CD4-positive, alpha-beta T cell treated with Interleukin-12 subunit alpha and Interleukin-12 subunit beta, for 1 hour (primary cell): ENCODE measurements around the gene PLEKHM1.
"Not testable (repeated sequence)": the region's sequence is repeated elsewhere in the genome, so short reads cannot be mapped to it uniquely, and the experiment has no call there.

Source experiments
- DNase-seq: peaks from one replicate; pipeline ENCODE4 v3.0.0-alpha.2; 2020

PLEKHM1 gene

DNA sequence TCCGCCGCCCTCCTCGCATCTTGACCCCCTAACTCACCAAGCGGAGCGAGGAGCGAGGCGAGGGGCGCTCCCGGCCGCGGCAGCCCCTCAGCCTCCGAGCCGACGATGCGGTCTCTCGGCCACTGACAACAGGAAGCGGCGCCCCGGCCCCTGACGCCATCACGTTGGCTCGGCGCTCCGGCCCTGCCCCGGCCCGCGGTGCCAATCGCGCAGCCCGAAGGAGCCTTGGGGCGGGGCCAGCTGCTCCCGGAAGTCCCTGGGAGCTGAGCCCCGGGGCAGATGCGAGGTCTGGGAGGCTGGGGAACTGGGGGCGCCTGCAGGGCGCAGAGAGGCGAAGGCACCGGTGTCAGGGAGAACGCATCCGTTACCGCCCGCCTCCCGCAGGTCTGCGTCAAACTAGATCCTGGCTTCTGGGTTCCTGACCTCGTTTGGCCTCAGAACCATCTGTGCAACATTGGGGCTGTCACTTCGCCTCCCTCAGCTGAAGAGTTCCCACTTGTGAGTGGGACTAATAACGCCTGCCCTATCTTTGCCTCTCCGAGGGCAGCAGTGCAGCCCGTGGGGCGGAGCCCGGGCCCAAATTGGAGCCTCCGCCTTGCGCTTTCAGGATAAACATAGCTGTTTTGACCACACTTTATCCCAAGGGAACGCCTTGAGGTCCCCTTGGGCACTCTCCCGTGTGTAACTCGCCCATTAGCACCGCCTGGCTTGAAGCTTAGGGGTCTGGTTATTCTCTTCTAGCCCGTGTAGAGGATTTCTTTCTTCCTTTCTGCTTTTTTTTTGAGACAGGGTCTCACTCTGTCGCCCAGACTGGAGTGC is at the start of gene PLEKHM1:
PLEKHM1 (minus strand) TSS at position 107 of the 819 bp plus-strand sequence. CDS start 8,237 bp downstream, outside the sequence.
- peak; percentile 83 for DNase-seq

- DNase-seq, result not testable (repeated sequence)
These were observed 47.6 kb upstream of the PLEKHM1 start for GRCh38 chr17:45538168-45538567.

GRCh38 chr17:45506072-45506471 is 15.6 kb upstream of the PLEKHM1 start:
- not testable (repeated sequence) for DNase-seq

GRCh38 chr17:45505183-45505582 is 14.7 kb upstream of the PLEKHM1 start:
- not testable (repeated sequence) for DNase-seq

DNA sequence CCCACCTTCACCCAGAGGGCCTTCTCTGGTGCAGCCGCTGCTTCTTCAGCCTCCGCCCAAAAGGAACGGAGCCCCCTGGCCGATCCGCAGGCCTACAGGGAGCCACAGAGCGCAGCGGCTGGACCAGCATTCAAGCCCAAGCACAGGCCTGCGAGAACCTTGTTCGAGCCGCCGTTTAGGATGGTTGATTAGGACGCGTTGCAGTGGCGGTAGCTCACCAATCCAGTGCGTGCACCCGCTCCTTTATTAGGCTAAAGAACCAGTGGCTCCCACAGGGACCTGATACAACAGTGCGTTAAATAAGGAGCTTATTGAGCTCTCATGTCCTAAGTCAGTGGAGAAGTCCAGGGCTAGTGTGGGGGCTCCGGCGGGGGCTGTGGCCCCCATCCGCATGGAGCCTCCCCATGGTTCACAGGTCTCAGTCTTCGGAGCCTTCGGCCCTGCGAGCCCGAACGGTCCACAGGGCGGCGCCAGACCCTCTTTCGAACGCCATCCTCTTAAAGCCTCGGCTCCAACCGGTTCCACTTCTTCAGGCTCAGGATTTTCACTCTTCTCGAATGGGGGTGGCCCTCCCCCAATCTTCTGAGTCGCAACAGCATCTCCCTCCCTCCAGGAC is 10.7 kb upstream of the PLEKHM1 start:
- not testable (repeated sequence) for DNase-seq

GRCh38 chr17:45500478-45500877 is 10.0 kb upstream of the PLEKHM1 start:
- not testable (repeated sequence) for DNase-seq

GRCh38 chr17:45499208-45499607 is 8.7 kb upstream of the PLEKHM1 start:
- DNase-seq, result not testable (repeated sequence)

DNA sequence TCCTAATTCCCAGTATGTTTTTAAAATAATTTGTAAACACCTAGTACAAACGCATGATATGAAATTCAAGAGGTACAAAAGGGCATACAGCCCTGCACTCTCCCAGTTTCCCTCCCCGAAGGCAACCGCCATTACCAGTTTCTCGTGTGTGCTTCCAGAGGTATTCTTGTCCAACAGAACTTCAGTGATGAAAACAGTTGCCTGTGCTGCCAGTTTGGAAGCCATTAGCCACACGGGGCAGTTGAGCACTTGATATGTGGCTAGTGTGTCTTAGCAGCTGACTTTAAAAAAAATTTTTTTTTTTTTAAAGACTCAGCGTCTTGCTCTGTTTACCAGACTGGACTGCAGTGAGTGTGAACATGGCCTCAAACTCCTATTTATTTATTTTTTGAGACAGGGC is 7.9 kb upstream of the PLEKHM1 start:
- DNase-seq, result not testable (repeated sequence)

- not testable (repeated sequence) for DNase-seq
These were observed 6.9 kb upstream of the PLEKHM1 start for GRCh38 chr17:45497449-45497848.

- DNase-seq, result not testable (repeated sequence)
These were observed 6.0 kb upstream of the PLEKHM1 start for GRCh38 chr17:45496507-45496906.

GRCh38 chr17:45494556-45494955 is 4.0 kb upstream of the PLEKHM1 start:
- not testable (repeated sequence) for DNase-seq

DNA sequence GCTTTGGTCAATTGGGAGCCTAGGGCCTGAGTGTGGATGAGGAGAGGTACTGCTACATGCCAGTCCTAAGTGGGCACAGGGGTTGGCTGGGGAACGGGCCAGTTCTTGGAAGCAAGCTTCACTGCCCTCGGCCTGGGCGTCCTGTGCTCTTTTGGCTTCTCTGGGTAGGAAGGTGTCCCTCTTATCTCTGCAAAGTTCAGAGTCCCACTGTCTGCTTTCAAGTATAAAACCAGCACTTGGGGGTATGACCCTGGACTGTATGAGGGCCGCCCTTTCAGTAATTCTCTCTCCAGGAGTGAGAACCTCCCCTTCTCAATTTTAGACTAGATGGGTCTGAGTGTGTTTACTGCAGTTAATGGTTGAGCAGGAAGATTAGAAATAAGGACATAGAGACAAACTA is 1.6 kb upstream of the PLEKHM1 start:
- not testable (repeated sequence) for DNase-seq

- DNase-seq, result peak; percentile 26
These were observed 323 bp downstream of the PLEKHM1 start for GRCh38 chr17:45490198-45490597.

GRCh38 chr17:45487704-45488103 is 2.8 kb downstream of the PLEKHM1 start:
- DNase-seq, result not testable (repeated sequence)

DNA sequence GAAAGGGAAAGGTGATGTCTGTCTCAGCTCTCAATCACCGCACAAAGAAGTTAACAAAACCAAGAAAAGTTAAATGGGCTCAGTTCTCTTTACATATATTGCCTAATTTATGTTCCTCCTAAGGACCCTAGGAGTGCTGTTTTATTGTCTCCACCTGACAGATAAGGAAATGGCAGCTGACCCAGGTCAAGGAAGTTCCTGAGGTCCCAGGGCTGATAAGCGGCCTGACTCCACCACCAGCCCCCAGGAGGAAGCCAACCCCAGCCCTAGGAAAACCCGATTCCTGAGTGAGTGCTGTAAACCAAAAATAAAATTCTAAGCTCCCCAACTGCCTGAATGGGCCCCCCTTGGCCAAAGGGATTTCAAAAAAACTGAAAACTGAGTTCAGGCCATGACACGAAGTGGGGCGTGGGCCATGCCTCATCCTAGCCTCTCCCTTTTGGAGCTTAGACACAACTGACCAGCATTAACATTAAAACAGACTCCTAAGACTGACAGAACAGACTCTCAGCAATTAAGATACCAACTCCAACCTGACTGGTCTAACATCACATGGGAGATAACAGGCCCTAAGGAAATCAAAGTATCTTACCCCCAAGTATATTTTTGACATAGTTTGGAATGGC is 6.8 kb downstream of the PLEKHM1 start:
- DNase-seq, result not testable (repeated sequence)

DNA sequence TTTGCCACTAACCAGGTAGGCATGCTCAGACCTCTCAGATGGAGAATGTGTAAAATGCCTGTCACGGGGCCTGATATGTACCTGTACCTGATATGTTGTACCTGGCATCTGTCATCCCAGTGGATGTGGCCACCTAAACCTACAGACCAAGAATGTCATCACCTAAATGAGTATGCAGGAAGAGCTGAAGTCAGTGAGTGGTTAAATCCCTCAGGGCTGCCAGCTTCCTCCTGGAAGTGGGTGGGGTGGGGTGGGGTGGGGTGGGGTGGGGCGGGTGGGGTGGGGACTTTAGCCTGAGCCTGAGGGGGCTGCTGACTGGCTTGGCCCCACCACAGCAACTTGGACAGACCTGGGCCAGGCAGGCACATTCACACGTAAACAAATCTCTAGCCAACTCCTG is 7.3 kb downstream of the PLEKHM1 start:
- not testable (repeated sequence) for DNase-seq

- DNase-seq, result not testable (repeated sequence)
These were observed 8.2 kb downstream of the PLEKHM1 start for GRCh38 chr17:45482317-45482716.

DNA sequence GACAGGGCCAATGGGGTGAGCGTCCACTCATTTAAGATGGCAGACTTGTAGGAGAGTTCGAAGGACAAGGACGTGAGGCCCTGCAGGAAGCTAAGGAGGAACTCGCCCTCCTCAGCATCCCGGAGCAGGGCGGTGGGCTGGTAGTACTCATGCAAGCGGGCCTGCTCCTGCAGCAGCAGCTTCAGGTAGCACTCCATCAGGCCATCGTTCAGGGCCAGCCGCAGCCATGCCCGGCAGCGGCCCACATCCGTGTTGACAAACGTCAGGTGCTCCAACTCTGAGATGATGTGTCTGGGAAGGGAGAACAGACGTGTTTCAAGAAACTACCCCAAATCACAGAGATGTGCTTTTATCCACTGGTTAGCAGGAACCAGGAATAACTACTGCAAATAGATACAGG is 15.1 kb downstream of the PLEKHM1 start:
- DNase-seq, result not testable (repeated sequence)

DNA sequence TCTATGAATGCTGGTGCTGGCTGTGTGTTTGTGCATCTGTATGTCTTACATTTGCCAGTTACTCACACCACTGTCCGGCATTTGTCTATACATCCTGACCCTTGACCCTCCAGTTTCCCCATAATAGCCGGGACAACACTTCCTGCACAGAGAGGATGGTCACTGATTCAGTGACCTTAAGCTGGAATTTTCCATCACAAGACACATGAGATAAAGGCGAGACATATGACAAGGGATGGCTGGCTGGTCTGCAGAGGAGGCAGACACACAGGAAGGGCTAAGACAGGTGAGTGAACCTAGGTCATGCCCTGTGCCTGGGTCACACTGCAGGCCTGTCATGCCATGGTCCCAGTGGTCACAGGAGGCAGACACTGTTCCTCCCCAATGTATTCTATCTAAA is 18.3 kb downstream of the PLEKHM1 start:
- not testable (repeated sequence) for DNase-seq

DNA sequence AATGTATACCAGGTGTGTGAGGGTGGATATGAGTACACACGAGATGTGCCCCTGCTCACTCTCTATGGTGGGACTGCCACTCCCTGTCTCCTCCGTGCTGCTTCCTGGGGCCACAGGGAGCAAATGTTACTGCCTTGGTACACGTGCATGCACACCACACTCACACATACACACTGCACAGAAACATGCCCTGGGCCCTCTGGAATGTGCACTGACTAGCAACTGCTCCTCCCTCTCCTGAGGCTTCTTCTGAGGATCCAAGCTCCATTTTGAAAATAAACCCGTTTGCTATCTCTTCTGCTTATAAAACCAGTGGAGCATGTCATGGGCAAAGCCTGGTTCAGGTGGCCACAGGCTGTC is 21.3 kb downstream of the PLEKHM1 start:
- DNase-seq, result not testable (repeated sequence)

- not testable (repeated sequence) for DNase-seq
These were observed 22.0 kb downstream of the PLEKHM1 start for GRCh38 chr17:45468293-45469203.

DNA sequence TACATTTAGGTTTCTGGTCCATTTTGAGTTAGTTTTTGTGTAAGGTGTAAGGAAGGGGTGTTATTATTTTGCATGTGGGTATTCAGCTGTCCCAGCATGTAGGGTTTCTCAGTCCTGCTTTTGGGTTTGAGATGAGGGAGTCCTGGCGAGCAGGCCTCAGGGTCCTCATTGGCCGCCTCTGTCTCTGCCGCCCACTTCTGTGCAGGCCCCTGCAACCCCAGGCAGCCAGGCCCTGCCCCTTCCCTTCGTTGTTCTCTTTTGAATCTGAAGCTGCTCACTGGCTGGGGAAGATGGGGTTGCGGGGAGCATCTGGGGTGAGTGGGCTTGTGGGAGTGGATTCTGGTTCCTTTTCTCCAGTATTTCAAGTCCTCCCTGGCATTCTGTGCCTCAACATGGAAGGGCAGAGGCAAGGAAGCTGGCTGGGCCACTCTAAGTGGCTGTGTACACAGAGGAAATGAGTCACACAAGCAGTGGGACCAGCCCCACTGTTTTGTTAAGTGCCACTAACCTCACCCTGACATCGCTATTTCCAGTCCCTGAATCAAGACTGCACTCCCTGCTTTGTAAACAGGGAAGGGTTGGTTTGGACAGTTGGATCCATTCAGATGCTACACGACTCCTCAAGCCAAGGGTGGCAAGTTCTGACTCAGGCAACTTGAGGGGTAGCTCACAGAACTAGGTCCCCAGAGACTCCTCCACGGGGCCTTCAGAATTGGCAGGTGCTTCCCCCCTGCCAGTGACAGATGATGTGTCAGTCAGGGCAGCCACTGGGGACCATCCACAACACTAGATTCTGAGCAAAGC is 28.8 kb downstream of the PLEKHM1 start:
- DNase-seq, result peak; percentile 11
